Ishikawa (cell line): Measurements from ENCODE around the gene FAM222A.

Experiments
- CEBPB ChIP-seq: IDR thresholded peaks from 2 replicates; pipeline ENCODE4 v1.6.1; 2012
- CREB1 ChIP-seq: IDR thresholded peaks from 2 replicates; pipeline ENCODE4 v1.6.1; 2012; ENCODE audit warnings: low read depth
- EGR1 ChIP-seq: IDR thresholded peaks from 2 replicates; pipeline ENCODE4 v1.6.1; 2012
- EP300 ChIP-seq: IDR thresholded peaks from 2 replicates; pipeline ENCODE4 v1.6.1; 2012; ENCODE audit warnings: borderline replicate concordance
- FOXM1 ChIP-seq: IDR thresholded peaks from 2 replicates; pipeline ENCODE4 v1.6.1; 2012; ENCODE audit warnings: low read depth, borderline replicate concordance
- NFIC ChIP-seq: IDR thresholded peaks from 2 replicates; pipeline ENCODE4 v1.6.1; 2012
- RAD21 ChIP-seq: IDR thresholded peaks from 2 replicates; pipeline ENCODE4 v1.6.1; 2012; ENCODE audit warnings: low read depth
- TAF1 ChIP-seq: IDR thresholded peaks from 2 replicates; pipeline ENCODE4 v1.6.1; 2012; ENCODE audit warnings: low read depth, mild to moderate bottlenecking
- TCF12 ChIP-seq: IDR thresholded peaks from 2 replicates; pipeline ENCODE4 v1.6.1; 2012; ENCODE audit warnings: low read depth
- TEAD4 ChIP-seq: IDR thresholded peaks from 2 replicates; pipeline ENCODE4 v1.6.1; 2012
- YY1 ChIP-seq: IDR thresholded peaks from 2 replicates; pipeline ENCODE4 v1.6.1; 2012; ENCODE audit warnings: low read depth
- ZBTB7A ChIP-seq: IDR thresholded peaks from 2 replicates; pipeline ENCODE4 v1.6.1; 2012; ENCODE audit warnings: low read depth
- TF ChIP-seq, protein P1 (sequence below): IDR thresholded peaks from 2 replicates; pipeline ENCODE4 v1.6.1; 2012; ENCODE audit warnings: low read depth, mild to moderate bottlenecking
- TF ChIP-seq, protein P2 (sequence below): IDR thresholded peaks from 2 replicates; pipeline ENCODE4 v1.6.1; 2012
- TF ChIP-seq, protein P3 (sequence below): IDR thresholded peaks from 2 replicates; pipeline ENCODE4 v1.6.1; 2012

Gene FAM222A

DNA sequence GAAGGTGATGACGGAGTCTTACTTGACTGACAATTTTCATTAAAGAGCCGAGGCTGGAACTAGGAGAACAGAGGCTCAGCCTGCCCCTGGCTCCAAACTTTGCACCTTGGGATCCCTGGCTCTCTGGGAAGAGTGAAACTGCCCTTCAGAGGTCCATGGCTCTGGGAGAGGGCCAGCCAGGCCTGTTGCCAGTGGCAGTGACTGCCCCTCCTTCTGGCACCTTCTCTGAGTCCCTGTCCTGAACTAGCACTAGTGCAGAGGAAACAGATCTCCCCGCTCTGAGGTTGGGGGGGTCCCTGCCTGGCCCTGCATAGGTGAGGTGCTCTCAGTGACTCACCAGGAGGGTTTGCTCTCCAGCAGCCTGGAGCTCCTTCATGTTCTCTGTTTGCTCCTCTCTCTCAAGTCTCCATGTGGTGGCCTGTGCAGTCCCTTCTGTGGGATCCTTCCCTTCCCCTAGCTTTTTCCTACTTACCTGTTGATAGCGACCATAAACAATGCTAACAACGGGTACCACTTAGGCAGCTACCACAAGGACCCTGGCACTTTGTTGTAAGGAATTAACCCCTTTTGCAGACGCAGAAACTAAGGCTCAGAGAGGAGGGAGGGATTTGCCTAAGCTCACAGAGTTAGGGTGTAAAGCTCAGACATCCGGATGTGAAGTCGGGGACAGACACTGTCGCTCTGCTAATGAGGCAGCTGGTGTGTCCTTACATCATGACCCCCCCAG, 22.4 kb downstream of the FAM222A start:
- no peak for TF ChIP-seq CREB1
- TF ChIP-seq ZBTB7A = no peak
- no peak for TF ChIP-seq EP300
- no peak for TF ChIP-seq CEBPB
- no peak for TF ChIP-seq YY1
- TF ChIP-seq RAD21 = no peak
- TF ChIP-seq, protein P1, sequence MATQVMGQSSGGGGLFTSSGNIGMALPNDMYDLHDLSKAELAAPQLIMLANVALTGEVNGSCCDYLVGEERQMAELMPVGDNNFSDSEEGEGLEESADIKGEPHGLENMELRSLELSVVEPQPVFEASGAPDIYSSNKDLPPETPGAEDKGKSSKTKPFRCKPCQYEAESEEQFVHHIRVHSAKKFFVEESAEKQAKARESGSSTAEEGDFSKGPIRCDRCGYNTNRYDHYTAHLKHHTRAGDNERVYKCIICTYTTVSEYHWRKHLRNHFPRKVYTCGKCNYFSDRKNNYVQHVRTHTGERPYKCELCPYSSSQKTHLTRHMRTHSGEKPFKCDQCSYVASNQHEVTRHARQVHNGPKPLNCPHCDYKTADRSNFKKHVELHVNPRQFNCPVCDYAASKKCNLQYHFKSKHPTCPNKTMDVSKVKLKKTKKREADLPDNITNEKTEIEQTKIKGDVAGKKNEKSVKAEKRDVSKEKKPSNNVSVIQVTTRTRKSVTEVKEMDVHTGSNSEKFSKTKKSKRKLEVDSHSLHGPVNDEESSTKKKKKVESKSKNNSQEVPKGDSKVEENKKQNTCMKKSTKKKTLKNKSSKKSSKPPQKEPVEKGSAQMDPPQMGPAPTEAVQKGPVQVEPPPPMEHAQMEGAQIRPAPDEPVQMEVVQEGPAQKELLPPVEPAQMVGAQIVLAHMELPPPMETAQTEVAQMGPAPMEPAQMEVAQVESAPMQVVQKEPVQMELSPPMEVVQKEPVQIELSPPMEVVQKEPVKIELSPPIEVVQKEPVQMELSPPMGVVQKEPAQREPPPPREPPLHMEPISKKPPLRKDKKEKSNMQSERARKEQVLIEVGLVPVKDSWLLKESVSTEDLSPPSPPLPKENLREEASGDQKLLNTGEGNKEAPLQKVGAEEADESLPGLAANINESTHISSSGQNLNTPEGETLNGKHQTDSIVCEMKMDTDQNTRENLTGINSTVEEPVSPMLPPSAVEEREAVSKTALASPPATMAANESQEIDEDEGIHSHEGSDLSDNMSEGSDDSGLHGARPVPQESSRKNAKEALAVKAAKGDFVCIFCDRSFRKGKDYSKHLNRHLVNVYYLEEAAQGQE = no peak
- TF ChIP-seq NFIC = no peak
- TF ChIP-seq TAF1 = no peak
- no peak for TF ChIP-seq EGR1
- TF ChIP-seq TCF12 = no peak
- TF ChIP-seq, protein P2, sequence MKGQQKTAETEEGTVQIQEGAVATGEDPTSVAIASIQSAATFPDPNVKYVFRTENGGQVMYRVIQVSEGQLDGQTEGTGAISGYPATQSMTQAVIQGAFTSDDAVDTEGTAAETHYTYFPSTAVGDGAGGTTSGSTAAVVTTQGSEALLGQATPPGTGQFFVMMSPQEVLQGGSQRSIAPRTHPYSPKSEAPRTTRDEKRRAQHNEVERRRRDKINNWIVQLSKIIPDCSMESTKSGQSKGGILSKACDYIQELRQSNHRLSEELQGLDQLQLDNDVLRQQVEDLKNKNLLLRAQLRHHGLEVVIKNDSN = no peak
- TF ChIP-seq, protein P3, sequence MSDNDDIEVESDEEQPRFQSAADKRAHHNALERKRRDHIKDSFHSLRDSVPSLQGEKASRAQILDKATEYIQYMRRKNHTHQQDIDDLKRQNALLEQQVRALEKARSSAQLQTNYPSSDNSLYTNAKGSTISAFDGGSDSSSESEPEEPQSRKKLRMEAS = no peak
- no peak for TF ChIP-seq TEAD4
- TF ChIP-seq FOXM1 = no peak

DNA sequence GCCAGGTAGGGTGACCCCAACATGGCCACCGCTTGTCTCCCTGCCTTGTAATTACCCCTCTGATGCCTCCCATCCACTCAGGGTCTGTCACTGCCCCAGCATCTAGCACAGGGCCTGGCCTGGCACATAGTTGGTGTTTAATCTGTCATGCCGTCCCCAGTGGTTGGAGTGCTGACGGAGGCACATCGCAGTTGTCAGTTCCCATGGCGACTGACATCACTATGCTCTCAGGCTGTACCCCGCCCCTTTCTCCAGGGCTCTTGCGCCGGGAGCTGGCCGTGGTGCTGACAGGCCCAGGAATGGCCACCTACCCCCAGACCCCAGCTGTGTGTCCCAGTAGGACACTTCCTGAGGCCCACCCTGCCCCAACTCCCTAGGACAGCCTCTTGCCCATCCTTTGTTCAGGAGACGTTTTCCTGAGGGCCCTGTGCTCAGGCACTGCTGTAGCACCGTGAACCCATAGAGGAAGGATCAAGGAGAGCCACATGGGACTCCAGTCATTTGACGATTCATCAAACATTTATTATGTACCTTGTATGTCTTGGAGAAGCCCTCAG, 23.0 kb downstream of the FAM222A start:
- TF ChIP-seq YY1 (peak; percentile 59; the same call in 1 of the 2 replicates), ZBTB7A (0 out of 2 replicates have a peak, but pooled peaks have one; percentile 63), RAD21 (no peak), TAF1 (no peak), NFIC (no peak), TCF12 (no peak), TEAD4 (no peak), EGR1 (no peak), CREB1 (no peak), FOXM1 (no peak), EP300 (no peak), CEBPB (no peak)
- TF ChIP-seq, protein P2 = no peak
- TF ChIP-seq, protein P1 = peak; percentile 97
- TF ChIP-seq, protein P3 = 0 out of 2 replicates have a peak, but pooled peaks have one; percentile 37

DNA sequence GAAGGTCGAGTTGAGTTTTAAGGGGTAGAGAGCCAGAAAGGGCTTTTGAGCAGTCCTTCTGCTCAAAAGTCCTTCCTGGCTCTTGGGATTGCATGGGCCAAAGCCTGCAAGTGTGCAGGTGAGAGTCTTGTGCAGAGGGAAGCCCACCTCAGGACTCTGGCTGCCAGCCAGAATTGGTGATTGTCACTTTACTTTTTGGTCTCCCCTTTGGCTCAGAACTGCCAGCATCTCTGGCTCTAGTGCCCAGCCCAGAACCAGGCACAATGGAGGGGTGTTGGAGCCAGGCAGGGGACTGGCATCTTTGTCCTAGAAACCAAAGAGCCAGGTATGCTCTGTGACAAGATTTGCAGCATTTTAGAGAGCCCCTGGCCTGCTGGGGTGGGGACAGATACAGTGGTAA, 23.5 kb downstream of the FAM222A start:
- no peak for TF ChIP-seq CREB1
- TF ChIP-seq, protein P3 = no peak
- no peak for TF ChIP-seq CEBPB
- no peak for TF ChIP-seq EP300
- no peak for TF ChIP-seq RAD21
- no peak for TF ChIP-seq TAF1
- TF ChIP-seq TCF12 = no peak
- no peak for TF ChIP-seq NFIC
- TF ChIP-seq, protein P2 = no peak
- TF ChIP-seq YY1 = no peak
- no peak for TF ChIP-seq ZBTB7A
- no peak for TF ChIP-seq FOXM1
- no peak for TF ChIP-seq TEAD4
- TF ChIP-seq EGR1 = no peak
- TF ChIP-seq, protein P1 = no peak
